Activated T-cell treated with anti-CD3 and anti-CD28 coated beads, Interleukin-2, amount 50 U/mL, for 48 hours (primary cell): ENCODE data around the gene ATP2A3.
"Not testable (repeated sequence)": the region's sequence is repeated elsewhere in the genome, so short reads cannot be mapped to it uniquely, and the experiment has no call there.

ENCODE experiments used
- DNase-seq, 2 experiments: peaks; one replicate each; pipeline ENCODE4 v3.0.0-alpha.2; 2020

ATP2A3 gene

DNA sequence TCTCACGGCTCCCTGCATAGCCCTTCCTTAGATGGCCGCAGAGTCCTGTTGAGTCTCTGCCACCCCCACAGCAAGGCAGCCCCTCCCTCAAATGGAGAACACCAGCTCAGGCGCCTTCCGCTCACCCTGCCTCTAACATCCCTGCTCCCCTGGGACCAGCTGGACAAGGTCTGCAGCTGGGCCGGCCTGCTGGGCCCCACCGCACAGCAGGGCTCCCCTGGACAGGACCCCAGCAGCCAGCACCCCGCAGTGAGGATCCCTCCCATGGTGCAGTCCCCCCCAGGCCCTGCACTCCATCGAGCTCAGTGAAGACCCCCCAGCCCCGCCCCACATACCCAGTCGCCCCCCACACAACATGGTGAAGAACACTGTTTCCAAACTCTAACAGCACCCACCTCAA, 10.2 kb downstream of the ATP2A3 start:
- no peak for DNase-seq

DNA sequence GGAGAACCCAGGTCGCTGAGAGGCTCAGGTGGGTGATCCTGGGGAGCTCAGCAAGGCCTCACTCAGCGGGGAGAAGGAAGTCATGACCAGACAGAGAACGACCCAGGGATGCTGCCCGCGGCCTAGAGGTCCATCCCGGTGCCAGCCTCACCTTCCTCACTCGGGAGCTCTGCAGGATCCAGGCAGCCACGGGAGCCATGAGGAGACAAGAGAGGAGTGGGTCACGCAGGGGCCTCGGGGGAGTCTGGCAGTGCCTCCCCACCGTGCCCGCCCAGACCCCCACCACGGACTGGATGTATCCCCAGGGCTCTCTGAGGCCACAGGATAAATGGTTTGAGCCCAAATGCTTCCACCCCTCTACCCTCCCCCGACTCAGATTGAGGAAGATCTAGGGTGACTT, 10.7 kb downstream of the ATP2A3 start:
- DNase-seq: no peak

DNA sequence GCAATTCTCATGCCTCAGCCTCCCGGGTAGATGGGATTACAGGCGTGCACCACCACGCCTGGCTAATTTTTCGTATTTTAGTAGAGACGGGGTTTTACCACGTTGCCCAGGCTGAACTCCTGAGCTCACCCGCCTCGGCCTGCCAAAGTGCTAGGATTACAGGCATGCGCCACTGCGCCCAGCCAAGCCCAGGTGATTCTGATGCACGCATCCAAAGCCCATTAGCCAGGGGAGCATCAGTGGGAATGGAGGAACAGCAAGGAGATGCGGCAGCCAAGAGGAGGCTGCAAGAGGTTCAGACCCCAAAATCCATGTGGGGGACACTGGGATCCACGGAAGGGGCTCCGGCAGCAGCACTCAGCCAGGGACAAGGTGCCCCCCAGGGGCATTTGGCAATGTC, 12.1 kb downstream of the ATP2A3 start:
- DNase-seq: no peak

DNA sequence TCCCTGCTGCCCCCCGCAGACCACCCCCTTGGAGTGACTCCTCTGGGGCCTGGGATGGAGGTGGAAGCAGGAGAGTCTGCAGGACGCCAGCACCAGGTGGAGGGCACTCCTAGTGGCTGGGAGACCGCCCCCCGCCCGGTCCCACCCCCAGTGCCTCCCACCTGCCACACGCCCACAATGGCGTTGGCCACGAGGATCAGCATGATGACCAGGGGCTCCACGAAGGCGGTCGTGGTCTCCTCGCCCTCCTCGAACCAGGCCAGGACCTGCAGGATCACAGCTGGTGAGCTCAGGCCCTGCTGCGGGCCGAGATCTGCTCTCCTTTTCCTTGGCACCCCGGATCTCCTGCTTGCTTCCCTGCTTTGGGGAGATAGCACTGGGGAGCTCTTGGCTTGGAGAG, 12.8 kb downstream of the ATP2A3 start:
- DNase-seq: no peak

DNA sequence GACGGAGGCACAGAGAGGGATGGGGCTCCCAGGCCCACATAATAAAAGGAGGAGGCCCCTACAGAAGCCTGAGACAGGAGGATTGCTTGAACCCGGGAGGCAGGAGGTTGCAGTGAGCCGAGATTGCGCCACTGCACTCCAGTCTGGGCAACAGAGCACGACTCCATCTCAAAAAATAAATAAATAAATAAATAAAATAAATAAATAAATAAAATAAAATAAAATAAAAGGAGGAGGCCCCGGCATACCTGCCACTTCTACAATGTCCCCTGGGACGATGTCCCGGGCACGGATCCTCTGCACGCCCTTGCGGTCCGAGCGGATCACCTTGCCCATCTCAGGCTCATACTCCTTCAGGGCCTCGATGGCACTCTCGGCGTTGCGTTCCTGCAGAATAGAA, 13.2 kb downstream of the ATP2A3 start:
- DNase-seq: no peak

DNA sequence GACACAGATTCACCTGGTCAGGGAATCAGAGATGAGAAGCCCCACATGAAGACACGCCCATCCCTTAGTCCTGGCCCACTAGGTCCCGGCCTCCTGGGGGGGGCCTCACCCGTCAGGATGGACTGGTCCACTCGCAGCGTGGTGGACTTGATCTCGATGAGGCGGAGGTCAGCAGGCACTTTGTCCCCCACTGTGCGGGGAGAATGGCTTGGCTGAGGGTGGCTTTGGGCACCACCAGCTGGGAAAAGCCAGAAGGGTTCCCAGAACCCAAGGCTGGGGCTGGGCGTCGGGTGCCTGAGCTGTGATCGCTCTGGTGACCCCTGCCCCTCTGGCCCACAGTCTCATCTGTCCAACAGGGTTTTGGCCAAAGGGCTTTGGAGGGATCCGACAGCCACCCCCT, 13.7 kb downstream of the ATP2A3 start:
- DNase-seq: no peak

DNA sequence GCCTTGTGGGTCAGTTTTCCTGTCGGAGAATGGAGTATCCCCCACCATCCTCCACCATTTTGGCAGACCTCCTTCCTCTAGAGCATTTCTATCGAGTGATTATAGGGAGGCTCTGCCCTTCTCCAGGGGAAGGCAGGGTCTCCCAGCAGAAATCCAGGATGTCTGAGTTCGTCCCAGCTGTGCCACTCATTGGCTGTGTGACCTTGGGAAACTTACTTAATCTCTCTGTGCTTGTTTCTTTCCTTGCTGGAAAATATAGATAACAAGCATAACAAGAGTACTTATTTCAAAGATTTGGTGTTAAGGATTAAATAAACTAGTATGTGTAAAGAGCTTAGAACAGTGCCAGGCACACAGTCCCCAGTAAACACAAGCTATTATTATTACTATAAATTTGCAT, 14.8 kb downstream of the ATP2A3 start:
- DNase-seq: no peak

DNA sequence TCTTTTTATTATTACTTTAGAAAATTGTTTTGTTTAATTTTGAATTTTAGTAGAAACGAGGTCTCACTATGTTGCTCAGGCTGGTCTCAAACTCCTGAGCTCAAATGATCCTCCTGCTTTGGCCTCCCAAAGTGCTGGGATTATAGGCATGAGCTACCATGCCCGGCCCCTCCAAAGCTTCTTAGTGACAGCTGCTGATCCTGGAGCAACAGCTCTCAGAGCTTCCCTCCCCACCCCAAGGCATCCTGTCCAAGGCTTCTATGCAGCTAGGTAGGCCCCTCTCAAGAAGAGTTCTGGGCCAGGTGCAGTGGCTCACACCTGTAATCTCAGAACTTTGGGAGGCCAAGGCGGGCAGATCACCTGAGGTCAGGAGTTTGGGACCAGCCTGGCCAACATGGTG, 15.7 kb downstream of the ATP2A3 start:
- DNase-seq: not testable (repeated sequence)

DNA sequence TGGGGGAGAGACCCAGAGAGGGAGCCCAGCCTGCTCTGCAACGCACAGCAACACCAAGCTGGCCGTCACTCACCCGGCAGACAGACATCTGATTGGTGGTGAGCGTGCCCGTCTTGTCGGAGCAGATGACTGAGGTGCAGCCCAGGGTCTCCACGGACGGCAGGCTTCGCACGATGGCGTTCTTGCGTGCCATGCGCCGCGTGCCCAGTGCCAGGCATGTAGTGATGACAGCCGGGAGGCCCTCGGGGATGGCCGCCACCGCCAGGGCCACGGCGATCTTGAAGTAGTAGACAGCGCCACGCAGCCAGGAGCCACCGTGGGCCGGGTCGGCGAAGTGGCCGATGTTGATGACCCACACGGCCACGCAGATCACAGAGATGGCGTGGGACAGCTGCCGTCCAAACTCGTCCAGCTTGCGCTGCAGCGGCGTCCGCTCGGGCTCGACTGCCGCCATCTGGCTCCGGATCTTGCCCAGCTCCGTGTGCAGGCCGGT, 16.9 kb downstream of the ATP2A3 start:
- no peak for DNase-seq

DNA sequence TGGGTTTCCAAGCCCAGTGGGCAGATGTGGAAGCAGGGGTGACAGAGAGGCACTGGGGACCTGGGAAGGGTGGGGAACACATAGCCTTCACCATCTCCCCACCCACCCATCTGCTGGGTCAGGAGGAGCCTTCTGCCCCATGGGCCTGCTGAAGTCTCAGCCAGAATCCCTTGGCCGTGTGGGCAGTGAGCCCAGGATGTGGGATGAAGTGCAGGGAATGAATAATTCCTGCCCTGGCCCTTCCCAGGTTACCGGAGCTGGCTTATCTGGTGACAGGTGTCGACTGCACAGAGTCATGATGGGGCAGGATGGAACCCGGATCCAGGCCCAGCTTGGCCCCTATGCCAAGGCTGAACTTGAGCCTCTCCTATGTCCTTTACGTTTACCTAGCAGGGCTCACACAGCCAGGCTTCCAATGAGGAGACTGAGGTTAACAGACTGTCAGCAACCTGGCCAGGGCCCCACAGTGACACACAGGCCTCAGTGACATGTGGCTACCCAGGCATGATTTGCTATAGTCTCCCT, 17.5 kb downstream of the ATP2A3 start:
- no peak for DNase-seq

DNA sequence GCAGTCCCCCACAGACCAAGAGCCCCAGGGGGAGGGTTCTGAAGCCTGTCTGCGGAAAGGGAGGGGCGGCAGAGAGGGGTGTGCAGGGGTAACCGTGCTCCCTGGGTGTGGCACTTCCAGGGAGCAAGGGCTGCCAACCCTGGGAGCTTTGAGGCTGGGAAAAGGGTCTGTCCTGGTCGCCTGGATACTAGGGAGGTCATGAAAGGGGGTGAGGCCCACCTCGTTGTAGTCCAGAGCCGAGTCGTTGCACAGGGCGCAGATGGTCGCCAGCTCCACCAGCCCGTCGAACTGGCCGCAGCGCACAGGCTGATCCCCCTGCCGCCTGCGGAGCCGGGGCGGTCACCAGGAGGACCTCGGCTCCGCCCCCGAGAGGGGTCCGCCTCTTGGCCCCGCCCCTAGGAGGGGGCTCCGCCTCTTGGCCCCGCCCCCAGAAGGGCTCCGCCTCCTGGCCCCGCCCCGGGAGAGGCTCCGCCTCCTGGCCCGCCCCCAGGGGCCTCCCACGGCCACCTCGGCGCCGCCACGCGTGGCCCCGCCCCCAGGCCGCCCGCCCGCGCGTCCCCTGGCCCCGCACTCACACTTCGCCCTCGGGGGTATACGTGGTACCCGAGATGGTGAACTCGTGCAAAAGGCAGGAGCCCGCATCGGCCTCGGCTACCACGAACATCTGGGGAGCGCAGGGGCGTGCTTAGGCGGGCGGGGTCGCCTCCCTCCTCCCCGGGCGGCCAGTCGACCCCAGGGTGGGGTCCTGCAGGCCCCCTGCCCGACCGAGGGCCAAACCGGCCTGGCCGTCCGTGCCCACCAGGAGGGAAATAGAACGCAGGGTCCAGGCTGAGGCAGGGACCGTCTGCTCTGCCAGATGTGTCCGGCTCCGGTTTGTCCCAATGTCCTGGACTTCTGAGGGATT, 19.5 kb downstream of the ATP2A3 start:
- peak; percentile 68 to 71 for DNase-seq

DNA sequence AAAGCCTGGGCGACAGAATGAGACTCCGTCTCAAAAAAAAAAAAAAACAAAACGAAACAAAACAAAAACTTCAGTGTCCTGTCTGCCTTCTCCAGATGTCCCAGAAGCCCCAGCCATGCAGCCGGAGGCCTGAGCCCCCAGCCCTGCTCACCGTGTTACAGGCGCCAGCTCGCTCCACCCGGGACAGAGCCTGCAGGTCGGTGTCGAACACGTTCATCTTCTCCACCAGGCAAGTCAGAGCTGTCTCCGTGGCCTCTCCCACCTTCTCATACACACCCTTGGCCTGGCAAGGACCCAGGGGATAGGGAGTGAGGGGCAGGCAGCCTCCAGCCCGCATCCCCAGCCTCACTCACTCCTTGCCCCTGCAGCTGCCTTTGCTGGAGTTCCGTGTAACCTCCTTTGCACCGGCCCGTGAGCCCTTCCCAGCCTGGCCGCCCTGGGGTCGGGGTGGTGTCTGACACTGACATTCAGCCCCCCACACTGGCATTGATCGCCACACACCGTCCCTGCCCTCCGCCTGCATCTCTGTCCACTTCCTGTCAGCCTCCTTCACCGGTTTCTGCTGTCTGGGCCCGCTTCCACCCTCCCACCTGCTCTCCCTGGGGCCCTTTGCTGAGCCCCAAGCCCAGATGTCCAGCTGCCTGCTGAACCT, 20.9 kb downstream of the ATP2A3 start:
- no peak for DNase-seq

DNA sequence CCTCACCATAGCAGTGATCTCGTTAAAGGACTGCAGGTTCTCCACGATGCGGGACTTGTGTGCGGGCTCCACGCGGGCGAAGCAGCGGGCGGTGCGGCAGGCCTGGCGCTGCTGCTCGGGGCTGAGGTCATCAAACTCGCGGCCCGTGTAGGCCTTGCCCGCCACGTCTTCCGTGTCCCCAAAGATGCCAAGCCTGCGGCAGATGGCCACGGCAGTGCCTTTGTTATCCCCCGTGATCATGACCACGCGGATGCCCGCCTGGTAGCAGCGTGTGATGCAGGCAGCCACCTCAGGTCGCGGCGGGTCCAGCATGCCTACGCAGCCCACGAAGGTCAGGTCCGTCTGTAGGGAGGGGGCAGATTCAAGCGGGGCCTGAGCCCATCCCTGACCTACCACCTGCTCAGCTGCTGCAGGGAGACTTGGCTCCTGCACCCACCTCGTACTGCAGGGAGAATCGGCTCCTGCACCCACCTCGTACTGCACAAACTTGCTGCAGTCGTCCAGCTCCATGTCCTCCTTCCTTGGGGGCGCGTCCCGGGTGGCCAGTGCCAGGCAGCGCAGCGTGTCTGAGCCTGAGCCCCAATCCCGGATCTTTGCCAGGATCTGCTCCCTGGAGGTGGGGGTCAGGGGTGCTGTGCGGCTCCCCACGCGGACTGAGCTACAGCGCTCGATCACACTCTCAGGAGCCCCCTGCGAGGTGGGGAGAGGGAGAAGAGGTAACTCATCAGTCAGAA, 23.1 kb downstream of the ATP2A3 start:
- no peak for DNase-seq

DNA sequence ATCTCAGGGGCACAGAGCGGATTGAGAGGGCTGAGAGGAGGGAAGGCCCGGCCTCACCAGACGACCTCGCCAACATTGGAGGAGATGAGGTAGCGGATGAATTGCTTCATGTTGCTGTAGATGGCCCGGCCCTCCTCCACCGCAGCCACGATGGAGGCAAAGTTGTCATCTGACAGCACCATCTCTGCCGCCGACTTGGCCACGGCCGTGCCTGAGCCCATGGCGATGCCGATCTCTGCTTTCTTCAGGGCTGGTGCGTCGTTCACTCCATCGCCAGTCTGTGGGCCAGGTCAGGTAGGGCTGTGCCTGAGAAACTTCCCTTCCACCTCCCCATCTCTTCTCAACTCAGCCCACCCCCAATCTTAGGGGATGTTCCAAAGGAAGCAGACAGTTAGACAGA, 26.9 kb downstream of the ATP2A3 start:
- DNase-seq: no peak

DNA sequence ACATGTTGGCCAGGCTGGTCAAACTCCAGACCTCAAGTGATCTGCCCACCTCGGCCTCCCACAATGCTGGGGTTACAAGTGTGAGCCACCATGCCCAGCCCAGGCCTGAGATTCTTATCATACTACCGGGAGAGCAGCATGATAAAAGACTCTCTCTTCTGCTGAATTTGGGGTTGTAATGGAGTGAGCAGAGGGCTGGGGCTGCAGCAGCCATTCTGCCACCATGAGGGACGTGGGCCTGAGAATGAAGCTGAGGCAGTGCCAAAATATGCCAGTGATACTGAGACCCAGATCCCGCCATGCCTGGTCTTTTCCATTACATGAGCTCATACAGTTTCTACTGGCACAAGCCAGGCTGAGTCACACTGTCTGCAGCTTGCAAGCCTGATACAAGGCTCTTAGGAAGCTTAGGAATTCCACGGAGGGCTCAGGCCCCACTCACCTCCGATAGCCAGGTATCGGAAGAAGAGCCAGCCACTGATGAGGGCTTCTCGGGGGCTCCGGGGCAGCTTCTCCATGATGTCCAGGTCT, 28.3 kb downstream of the ATP2A3 start:
- no peak for DNase-seq

DNA sequence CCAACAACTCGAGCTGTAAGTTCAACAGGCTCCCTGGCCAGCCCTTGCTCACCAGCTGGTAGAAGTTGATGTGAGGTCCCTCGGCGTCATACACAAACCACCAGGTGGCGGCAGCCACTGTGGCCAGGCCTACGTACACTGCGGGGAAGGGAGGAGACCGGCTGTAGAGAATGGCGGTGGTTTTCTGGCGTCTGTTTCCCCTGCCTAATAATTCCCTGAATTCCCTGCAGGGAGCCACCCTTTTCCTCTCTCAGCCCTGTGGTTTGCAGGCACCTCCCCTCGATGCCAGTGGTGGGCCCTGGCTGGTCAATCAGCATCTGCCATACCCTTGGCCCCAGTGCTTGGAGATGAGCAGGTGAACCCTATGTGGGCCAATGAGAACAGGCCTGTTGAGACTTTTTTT, 29.1 kb downstream of the ATP2A3 start:
- peak; percentile 40 to 53 for DNase-seq

DNA sequence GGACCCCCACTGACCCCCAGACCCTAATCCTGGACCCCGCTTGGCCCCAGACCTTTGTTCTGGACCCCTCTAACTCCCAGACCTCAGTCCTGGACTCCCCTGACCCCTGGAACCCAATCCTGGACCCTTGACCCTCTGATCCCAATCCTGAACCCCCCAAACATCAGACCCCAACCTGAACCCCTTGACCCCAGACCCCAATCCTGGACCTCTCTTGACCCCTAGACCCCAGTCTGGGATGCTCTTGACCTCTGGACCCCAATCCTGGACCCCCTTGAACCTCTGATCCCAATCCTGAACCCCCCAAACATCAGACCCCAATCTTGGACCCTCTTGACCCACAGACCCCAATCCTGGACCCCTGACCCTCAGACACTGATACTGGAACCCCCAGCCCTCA, 34.5 kb downstream of the ATP2A3 start:
- DNase-seq: no peak

DNA sequence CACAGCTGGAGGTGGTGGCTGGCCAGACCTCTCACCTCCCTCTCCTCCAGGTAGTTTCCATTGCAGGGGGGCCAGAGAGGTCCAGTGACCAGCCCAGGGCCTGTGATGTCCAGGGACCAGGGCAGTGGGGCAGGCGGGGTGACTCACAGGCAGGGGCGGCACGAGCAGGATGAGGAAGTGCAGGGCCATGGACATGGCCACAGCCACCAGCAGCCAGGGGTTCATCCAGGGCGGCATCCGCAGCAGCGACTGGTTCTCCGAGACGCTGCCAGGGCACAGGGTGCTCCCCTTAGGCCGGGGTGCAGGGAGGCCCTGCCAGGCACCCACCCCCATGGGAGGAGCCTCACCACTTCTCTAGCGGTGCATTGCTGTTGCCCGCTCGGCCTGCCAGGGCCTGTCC, 35.1 kb downstream of the ATP2A3 start:
- no peak for DNase-seq

DNA sequence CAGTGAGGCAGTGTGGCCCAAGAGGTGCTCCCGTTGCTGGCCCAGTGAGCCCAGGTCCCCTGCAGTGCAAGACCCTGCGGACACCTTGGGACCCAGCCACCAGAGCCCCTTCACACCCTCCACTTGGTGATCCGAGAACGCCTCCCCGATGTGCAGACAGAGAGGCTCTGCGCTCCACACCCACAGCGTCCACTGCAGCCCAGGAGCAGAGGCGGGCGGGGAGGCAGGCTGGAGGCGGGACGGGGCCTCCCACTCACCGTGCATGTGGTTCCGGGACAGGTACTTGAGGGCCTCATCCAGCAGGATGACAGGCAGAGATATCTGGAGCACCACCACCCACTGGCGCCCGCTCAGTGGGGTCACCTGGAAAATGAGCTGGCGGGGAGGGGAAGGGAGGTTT, 35.8 kb downstream of the ATP2A3 start:
- no peak for DNase-seq

DNA sequence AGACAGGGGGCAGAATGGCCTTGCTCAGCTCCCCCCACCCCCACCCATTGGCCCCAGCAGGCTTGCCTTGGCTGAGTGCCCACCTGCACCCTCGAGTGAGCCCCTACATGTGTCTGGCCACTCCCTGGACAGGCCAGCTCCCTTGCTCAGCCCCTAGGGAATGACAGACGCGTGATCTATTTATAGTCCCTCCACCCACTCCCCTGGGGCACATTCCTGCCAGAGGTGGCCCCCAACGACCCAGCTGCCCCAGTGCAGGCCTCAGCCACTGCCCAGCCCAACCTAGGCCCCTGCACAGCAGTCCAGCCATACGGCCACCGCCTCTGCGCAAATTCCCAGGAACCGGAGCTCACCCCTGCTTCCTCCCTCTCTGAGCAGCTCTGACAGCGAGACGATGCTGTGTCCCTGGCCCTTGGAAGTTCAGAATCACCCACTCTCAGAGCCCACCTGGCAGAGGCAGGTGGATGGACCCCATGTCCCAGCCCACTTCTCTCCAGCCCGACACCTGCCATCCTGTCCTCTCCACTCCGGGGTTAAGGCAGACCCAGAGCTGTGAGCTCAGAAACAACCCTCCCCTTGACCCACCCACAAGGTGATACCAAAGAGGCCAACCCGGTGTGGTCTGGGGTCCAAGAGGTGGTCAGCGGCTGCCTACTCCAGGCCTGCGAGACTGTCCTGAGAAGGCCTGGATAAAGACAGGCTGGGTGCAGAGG, 36.5 kb downstream of the ATP2A3 start:
- DNase-seq: no peak

DNA sequence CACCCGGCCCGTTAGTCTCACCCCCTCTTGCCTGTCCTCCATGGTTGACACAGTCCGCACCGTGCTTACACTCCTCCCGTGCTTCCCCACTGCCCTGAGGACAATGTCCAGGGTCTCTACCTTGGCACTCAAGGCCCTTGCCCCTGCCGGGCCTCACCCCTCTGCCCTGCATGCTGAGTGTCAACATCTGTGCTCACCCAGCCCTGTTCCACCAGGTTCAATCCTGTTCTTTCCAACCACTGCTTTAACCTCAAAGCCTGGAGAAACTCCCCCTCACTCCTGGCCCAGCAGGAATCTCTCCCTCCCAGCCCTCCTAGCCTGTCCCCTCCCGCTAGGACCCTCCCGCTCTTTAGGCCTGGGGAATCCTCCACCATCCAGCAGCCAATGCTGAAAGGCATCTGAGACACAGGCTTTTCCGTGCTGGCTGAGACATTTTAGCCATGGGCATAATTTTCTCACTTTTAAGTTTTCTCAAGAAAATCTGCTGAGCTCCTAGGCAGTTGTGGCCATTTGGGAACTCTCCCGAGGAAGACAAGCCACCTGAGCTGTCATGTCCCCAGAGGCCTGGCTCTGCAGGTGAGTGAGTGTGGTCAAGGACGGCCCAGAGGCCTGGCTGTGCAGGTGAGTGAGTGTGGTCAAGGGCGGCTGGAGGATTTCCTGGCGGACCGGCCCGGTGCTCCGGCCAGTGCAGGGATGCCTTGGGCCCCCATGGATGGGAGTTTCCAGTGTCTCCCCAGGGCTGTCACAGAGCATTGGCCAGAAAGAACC, 37.2 kb downstream of the ATP2A3 start:
- no peak for DNase-seq
